OCI-LY7 (cell line): ENCODE data around the gene TIPIN.

Experiments
- EZH2phosphoT487 ChIP-seq: fragments of 200-600 bp; sonication (generic); IDR thresholded peaks from 2 replicates; pipeline ENCODE4 v1.6.1; 2018; ENCODE audit warnings: low read depth, borderline replicate concordance, mild to moderate bottlenecking, mixed run types, antibody characterized with exemption, low read length, moderate library complexity, mixed read lengths
- TF ChIP-seq, protein P1 (sequence below): fragments of 200-600 bp; sonication (generic); conservative IDR thresholded peaks from 2 replicates; pipeline ENCODE4 v1.5.1; 2014; ENCODE audit warnings: mild to moderate bottlenecking, antibody characterized with exemption, low read length, moderate library complexity, mixed read lengths

DNA sequence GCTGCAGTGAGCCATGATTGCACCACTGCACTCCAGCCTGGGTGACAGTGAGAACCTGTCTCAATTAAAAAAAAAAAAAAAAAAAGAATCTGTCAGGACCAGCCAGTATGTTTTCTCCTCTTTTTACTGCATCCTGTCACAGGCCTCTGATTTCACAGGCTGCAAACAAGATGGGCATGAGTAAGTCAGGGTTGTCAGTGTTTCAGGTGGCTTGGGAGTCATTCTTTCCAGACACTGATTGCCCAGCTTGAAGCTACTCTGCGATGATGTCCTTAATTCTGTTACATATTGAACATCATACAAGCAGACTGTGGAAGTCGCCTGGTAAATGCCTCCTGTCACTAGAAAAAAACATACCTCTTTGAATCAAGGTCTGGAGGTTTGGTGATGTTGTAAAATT, 44.3 kb downstream of the TIPIN start:
- TF ChIP-seq, protein P1, sequence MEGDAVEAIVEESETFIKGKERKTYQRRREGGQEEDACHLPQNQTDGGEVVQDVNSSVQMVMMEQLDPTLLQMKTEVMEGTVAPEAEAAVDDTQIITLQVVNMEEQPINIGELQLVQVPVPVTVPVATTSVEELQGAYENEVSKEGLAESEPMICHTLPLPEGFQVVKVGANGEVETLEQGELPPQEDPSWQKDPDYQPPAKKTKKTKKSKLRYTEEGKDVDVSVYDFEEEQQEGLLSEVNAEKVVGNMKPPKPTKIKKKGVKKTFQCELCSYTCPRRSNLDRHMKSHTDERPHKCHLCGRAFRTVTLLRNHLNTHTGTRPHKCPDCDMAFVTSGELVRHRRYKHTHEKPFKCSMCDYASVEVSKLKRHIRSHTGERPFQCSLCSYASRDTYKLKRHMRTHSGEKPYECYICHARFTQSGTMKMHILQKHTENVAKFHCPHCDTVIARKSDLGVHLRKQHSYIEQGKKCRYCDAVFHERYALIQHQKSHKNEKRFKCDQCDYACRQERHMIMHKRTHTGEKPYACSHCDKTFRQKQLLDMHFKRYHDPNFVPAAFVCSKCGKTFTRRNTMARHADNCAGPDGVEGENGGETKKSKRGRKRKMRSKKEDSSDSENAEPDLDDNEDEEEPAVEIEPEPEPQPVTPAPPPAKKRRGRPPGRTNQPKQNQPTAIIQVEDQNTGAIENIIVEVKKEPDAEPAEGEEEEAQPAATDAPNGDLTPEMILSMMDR, result no peak
- TF ChIP-seq EZH2phosphoT487, result no peak
